ENCODE results near the gene JAK3.

Gene JAK3

DNA sequence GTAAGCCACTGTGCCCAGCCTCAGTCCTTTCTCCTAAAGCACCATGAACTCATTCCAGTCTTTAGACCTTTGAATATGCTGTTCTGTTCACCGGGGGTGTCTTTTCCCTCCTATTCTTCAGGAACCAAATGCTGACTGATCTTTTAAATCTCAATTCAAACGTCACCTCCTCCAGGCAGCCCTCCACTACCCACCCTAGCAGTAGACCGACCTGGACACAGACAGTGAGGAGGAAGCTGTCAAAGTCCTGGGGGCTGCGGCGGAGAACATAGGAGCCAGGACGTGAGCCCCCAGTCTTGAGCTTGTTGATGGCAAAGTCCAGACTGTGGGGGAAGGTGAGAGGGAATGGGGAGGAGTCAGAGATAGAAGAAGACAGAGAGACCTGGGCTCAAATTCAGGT, 7.8 kb downstream of the JAK3 start:
- DNase-seq (ENCODE audit: low spot score) = no peak

DNA sequence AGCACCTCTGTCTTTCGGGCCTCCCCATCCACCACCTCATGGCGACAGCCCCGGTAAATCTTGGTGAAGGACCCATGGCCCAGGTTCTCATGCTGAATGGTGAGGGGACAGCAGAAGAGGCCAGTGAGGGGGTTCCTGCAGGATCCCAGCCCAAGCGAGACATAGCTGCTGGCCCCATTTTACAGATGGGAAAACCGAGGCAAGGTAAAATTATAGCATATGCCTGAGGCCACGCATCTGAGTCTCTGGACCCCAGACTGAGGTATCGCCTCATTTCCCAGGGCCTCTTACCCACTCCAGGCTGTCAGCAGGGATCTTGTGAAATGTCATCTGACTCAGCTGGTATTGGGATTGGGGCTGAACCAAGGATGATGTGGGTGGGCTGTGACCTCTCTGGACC, 9.8 kb downstream of the JAK3 start:
- no peak for DNase-seq (ENCODE audit: low spot score)

DNA sequence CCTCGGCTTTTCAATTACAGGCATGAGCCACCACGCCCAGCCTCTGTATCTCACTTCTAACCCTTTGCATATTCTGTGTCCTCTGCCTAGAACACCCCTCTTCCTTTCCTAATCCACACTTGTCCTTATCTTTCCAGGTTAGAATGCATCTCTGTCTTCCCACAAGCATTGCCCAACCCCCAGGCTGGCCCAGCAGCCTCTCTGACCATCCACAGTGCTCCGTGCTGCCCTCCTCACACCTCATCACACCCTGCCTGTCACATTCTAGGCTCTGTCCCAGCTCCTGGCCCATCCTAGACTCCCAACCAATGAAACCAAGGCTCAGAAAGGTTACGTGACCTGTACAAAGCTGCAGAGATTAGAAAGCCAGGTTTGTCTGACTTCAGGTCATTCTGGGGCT, 11.3 kb downstream of the JAK3 start:
- no peak for DNase-seq (ENCODE audit: low spot score)

DNA sequence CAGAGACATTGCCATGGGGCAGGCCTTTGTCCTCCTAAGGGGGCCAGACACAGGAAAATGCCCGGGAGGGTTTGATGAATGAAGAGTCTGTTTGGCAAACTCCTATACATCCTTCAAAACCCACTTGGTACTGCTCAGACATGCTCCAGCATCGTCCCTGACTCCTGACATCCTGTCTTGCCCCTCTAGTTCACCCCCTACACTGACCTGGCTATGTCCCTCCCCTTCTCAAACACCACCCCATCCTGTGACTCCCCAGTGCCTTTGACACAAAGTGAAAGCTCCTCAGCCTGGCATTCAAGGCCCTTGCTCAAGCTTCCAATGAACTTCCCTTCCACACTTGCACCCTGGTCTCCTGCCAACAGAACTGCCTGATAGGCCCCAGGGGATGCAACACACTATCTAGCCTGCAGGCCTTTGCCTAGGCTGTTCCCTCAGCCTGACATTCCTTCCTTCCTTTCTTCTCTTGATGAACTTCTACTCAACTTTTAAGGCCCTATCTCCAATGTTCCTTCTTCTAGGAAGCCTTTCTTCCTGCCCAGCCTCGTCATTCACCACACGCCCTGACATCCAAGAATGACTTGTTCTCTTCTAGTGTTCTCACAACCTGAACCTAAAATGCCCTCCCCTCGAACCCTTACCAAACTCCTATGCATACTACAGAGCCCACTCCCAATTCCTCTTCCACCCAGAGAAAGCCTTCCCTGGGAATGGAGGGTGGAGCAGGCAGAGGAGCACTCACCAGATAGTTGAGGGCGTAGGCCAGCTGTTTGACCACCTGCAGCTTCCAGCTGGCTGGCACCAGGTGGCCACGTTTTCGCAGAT, 12.4 kb downstream of the JAK3 start:
- DNase-seq (ENCODE audit: low spot score) = no peak

GRCh38 chr19:17834350-17835181, 13.2 kb downstream of the JAK3 start:
- no peak for DNase-seq (ENCODE audit: low spot score)

DNA sequence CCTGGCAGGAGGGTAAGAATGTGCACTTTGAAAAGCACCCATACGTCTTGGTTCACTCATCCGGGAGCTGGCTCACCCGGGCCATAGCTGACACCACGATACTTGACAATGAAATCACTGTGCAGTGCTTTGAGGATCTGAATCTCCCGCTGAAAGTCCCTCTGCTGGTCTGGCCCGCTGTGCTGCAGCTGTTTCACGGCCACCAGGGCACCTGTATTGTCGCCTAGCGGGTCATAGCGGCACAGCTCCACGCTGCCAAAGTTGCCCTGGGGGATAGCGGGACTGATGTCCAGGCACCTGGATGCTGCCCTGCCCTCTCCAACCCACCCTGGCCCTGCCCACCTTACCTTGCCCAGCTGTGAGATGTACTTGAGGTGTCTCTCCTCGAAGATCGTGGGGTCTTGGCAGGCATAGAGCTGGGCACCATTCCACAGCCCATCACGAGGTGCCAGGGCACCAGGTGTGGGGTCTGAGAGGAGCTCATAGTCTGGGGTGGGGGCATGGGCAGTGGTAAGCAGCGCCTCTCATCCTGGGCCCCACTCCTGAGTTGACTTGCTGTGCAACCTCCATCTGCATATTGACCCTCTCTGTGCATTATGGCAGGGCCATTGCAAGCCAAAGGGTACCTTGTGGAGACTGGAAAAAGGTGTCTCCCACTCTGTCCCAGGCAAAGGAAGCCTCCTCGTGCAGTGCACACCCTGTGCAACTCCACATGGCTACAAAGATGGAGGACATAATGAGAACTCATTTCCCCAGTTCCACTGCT, 15.2 kb downstream of the JAK3 start:
- no peak for DNase-seq (ENCODE audit: low spot score)

DNA sequence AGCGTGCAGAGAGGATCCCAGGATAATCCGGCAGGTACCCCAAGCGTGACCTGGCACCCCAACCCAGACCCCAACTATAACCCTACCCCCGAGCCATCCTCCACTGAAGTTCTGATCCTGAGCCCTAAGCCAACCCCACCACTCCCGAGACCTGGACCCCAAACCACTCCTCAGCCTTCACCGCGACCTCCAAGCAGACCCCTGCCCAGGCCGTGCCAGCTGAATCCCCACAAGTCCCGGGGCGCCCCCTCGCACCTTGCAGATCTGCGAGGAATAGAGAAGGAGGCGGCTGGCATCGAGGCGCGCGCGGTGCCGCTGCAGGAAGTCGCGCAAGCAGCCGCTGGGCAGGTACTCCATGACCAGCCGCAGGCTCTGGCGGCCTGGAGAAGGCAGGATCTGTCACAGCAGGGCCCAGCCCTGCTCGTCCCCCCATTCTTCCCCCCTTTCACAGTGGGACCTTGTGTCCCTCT, 16.3 kb downstream of the JAK3 start:
- no peak for DNase-seq (ENCODE audit: low spot score)

GRCh38 chr19:17830567-17831418, 17.0 kb downstream of the JAK3 start:
- peak; percentile 83 for DNase-seq (ENCODE audit: low spot score)

DNA sequence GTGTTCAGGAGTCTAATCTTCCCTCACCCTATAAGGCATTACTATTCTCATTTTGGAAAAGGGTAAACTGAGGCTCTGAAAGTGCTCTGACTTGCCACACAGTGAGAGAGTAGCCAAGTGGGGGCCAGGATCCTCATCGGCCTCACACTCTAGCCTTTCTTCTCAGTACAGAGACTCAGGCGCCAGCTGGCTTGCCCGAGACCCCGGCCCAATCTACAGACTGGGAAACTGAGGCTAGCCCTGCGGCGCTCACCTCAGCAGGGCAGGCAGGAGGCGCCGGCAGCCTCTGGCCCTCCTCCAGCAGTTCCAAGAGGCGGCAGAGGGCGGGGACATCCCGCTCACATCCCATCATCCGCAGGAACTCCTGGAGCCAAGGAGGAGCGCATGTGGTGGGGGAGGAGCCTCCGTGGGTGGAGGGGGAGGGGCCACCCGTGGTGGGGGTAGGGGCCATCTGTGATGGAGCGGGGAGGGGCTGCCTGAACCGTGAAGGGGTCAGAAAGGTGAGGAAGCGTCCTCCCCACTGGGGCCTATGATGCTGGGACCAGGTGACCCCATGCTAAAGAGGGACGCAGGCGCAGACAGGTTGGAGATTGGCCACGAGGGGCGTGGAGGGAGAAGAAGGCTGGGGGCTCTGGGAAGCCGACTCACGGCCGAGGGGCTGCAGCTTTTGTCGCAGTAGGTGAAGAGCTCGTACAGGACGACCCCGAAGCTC, 17.8 kb downstream of the JAK3 start:
- peak; percentile 74 for DNase-seq (ENCODE audit: low spot score)

GRCh38 chr19:17826508-17827056, 21.2 kb downstream of the JAK3 start:
- DNase-seq (ENCODE audit: low spot score) = no peak

- DNase-seq (ENCODE audit: low spot score) = no peak
Measured at GRCh38 chr19:17824339-17824738, 23.4 kb downstream of the JAK3 start.

DNA sequence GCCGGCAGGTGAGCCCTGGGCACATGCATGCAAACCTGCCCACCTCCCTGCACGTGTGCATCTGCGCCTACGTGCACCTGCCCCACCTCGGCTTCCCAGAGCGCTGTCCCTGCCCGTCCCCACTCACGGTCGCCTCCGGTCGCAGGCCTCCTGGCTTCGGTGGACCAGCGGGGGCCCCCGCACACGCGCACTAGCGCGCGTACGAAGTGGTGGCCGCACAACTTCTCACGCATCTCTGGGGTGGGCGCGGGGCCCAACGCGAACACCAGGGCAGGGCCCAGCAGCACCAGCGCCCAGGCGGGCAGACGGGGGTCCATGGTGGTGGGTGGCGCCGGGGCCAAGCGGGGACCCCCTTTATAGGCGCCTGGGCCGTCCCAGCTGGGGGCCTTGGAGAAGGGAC, 26.6 kb downstream of the JAK3 start, which contains the start of gene INSL3:
INSL3 (minus strand) TSS at position 330 of the 400 bp plus-strand sequence; CDS start at position 317, 13 bp downstream.
- no peak for DNase-seq (ENCODE audit: low spot score)

- DNase-seq (ENCODE audit: low spot score) = no peak
Measured at GRCh38 chr19:17817668-17818363, 30.0 kb downstream of the JAK3 start.

GRCh38 chr19:17812099-17812498, 35.7 kb downstream of the JAK3 start:
- DNase-seq (ENCODE audit: low spot score) = no peak

DNA sequence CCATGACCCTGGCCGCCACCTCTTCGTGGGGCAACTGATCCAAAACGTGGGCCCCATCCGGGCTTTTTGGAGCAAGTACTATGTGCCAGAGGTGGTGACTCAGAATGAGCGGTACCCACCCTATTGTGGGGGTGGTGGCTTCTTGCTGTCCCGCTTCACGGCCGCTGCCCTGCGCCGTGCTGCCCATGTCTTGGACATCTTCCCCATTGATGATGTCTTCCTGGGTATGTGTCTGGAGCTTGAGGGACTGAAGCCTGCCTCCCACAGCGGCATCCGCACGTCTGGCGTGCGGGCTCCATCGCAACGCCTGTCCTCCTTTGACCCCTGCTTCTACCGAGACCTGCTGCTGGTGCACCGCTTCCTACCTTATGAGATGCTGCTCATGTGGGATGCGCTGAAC, 36.1 kb downstream of the JAK3 start:
- DNase-seq (ENCODE audit: low spot score) = no peak

GRCh38 chr19:17811103-17811502, 36.7 kb downstream of the JAK3 start:
- DNase-seq (ENCODE audit: low spot score) = no peak

DNA sequence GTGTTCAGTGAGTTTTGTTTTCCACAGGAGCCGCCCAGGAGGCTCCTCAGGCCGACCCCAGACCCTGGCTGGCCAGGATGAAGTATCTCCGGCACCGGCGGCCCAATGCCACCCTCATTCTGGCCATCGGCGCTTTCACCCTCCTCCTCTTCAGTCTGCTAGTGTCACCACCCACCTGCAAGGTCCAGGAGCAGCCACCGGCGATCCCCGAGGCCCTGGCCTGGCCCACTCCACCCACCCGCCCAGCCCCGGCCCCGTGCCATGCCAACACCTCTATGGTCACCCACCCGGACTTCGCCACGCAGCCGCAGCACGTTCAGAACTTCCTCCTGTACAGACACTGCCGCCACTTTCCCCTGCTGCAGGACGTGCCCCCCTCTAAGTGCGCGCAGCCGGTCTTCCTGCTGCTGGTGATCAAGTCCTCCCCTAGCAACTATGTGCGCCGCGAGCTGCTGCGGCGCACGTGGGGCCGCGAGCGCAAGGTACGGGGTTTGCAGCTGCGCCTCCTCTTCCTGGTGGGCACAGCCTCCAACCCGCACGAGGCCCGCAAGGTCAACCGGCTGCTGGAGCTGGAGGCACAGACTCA, 40.0 kb downstream of the JAK3 start:
- no peak for DNase-seq (ENCODE audit: low spot score)

- peak; percentile 41 for DNase-seq (ENCODE audit: low spot score)
Measured at GRCh38 chr19:17806945-17807344, 40.8 kb downstream of the JAK3 start.

GRCh38 chr19:17805427-17805826, 42.4 kb downstream of the JAK3 start:
- no peak for DNase-seq (ENCODE audit: low spot score)

Data from kidney tubule cell (primary cell).